ENCODE measurements around the gene ATP11A. TPM values are rescaled to one million over a fixed set of nuclear protein-coding genes. Genes with fewer than 3 reads are reported as not detected.

ATP11A gene
- total and polyA plus RNA-seq, 7 donors: 0.69 to 22.9 (median 9.6) TPM

DNA sequence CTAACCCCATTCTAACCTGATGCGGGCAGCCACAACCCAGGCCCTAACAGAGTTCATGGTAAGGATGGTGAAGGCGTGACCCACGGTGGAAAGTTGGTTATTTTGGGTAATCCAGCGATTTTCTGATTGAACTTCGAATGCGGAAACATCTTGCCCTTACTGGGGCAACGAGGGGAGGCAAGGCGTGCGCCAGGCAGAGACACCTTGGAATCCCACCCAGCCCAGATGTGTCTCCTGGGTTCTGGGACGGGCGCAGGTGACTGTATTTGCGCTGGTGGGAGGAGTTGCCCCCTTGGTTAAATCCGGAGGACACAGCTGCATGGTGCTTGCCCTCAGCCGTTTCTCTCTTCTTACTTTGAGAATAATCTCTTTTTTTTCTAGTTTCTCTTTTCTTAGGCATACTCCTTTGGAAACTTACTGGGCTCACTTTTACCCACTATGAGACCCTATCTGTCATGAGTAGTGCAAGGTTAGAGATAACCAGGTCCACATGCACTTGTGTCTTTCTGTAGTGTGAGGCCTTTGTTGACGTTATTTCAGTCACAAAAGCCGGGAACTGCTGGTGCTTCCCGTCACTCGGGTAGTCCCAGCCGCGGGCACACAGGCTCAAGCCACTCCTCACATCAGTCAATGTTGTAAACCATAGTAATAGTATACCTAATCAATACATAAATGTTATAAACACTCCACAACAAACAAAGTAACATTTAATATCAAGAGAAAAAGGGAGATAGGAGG lies 81.5 kb downstream of the ATP11A start:
- no peak for DNase-seq
- H3K4me1 ChIP-seq: no peaks in the 10 kb centered on the region
- no peak overlapping the region for H3K4me3 ChIP-seq
- H3K27ac ChIP-seq: no peak overlapping the region
- H3K36me3 ChIP-seq: no peaks in the 10 kb centered on the region
- no peaks in the 10 kb centered on the region for H3K9me3 ChIP-seq
- intact Hi-C loops (cut with DNase I): no loop called here
- 56 to 85% methylated on average over 20 of the region's 20 CpGs for WGBS, 2 donors
- no peak for TF ChIP-seq POLR2A (IDR thresholded peaks at IDR 0.05)
- TF ChIP-seq POLR2AphosphoS5 (IDR thresholded peaks at IDR 0.05): no peak
- no peak for TF ChIP-seq EP300 (IDR thresholded peaks at IDR 0.05)
- no peak for TF ChIP-seq CTCF (IDR thresholded peaks at IDR 0.05)
- no peaks in the 10 kb centered on the region for H3K27me3 ChIP-seq

GRCh38 chr13:112771877-112772538 lies 82.2 kb downstream of the ATP11A start:
- no peak overlapping the region for H3K4me3 ChIP-seq
- intact Hi-C loops (cut with DNase I): no loop called here
- no peak for TF ChIP-seq POLR2AphosphoS5 (IDR thresholded peaks at IDR 0.05)
- TF ChIP-seq POLR2A (IDR thresholded peaks at IDR 0.05): no peak
- no peak for TF ChIP-seq CTCF (IDR thresholded peaks at IDR 0.05)
- no peak for TF ChIP-seq EP300 (IDR thresholded peaks at IDR 0.05)
- H3K27ac ChIP-seq: no peak overlapping the region
- H3K36me3 ChIP-seq: no peaks in the 10 kb centered on the region
- 18 to 70% methylated on average over 18 of the region's 18 CpGs for WGBS, 2 donors
- H3K4me1 ChIP-seq: no peaks in the 10 kb centered on the region
- H3K9me3 ChIP-seq: no peaks in the 10 kb centered on the region
- DNase-seq: no peak
- no peaks in the 10 kb centered on the region for H3K27me3 ChIP-seq

GRCh38 chr13:112772539-112772909 lies 82.7 kb downstream of the ATP11A start:
- intact Hi-C loops (cut with DNase I): no loop called here
- no peak for DNase-seq
- WGBS, 2 donors: 29 to 78% methylated on average over 10 of the region's 10 CpGs

DNA sequence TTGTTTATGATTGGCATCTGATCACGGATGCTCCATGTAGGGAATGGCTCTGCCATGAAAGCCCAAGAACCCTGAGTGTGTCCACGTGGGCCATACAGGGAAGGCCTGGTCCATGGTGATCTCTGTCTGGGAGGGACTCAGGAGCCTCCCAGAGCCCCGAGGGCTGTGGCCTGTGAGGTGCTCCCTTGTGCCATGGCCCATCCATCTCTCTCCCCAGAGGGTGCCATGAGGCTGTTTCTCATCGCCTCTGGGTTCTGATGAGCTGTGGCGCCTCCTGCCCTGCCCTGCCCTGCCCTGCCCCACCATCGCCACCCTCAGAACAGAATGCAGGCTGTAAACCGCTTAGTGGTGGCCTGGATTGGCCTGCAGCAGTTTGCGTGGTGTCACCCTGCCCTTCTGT lies 83.1 kb downstream of the ATP11A start:
- Histone ChIP-seq H3K9me3 (no peaks in the 10 kb centered on the region), H3K27me3 (no peaks in the 10 kb centered on the region), H3K4me1 (no peaks in the 10 kb centered on the region), H3K4me3 (no peak overlapping the region), H3K27ac (no peak overlapping the region), H3K36me3 (no peaks in the 10 kb centered on the region)
- intact Hi-C loops (cut with DNase I): no loop called here
- WGBS, 2 donors: 25 to 74% methylated on average over 8 of the region's 8 CpGs
- DNase-seq: no peak
- TF ChIP-seq CTCF (IDR thresholded peaks at IDR 0.05): no peak
- TF ChIP-seq POLR2AphosphoS5 (IDR thresholded peaks at IDR 0.05): no peak

More at GRCh38 chr13:112772539-112772909, 82.7 kb downstream of the ATP11A start:
- Histone ChIP-seq H3K4me3 (no peak overlapping the region), H3K9me3 (no peaks in the 10 kb centered on the region), H3K27me3 (no peaks in the 10 kb centered on the region), H3K4me1 (no peaks in the 10 kb centered on the region), H3K36me3 (no peaks in the 10 kb centered on the region), H3K27ac (no peak overlapping the region)
- TF ChIP-seq POLR2A (IDR thresholded peaks at IDR 0.05): no peak
- TF ChIP-seq EP300 (IDR thresholded peaks at IDR 0.05): no peak
- no peak for TF ChIP-seq CTCF (IDR thresholded peaks at IDR 0.05)
- TF ChIP-seq POLR2AphosphoS5 (IDR thresholded peaks at IDR 0.05): no peak

Data from sigmoid colon (tissue), 7 donors.